ENCODE measurements around the gene CTRB1.
"Not testable (repeated sequence)": the region's sequence is repeated elsewhere in the genome, so short reads cannot be mapped to it uniquely, and the experiment has no call there.

CTRB1 gene

GRCh38 chr16:75264999-75265910 lies 46.5 kb downstream of the CTRB1 start:
- TF ChIP-seq, protein P1, sequence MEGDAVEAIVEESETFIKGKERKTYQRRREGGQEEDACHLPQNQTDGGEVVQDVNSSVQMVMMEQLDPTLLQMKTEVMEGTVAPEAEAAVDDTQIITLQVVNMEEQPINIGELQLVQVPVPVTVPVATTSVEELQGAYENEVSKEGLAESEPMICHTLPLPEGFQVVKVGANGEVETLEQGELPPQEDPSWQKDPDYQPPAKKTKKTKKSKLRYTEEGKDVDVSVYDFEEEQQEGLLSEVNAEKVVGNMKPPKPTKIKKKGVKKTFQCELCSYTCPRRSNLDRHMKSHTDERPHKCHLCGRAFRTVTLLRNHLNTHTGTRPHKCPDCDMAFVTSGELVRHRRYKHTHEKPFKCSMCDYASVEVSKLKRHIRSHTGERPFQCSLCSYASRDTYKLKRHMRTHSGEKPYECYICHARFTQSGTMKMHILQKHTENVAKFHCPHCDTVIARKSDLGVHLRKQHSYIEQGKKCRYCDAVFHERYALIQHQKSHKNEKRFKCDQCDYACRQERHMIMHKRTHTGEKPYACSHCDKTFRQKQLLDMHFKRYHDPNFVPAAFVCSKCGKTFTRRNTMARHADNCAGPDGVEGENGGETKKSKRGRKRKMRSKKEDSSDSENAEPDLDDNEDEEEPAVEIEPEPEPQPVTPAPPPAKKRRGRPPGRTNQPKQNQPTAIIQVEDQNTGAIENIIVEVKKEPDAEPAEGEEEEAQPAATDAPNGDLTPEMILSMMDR (conservative IDR thresholded peaks at IDR 0.05; ENCODE audit: low read depth, low read length) = no peak
- peak overlapping the region; percentile 92 for H3K4me3 ChIP-seq (ENCODE audit: low read depth, low read length)

GRCh38 chr16:75265911-75266701 lies 47.3 kb downstream of the CTRB1 start:
- TF ChIP-seq, protein P1 (conservative IDR thresholded peaks at IDR 0.05; ENCODE audit: low read depth, low read length) = no peak
- H3K4me3 ChIP-seq (ENCODE audit: low read depth, low read length) = peak overlapping the region; percentile 92
- peak; percentile 58 for DNase-seq (ENCODE audit: low read depth)

More at GRCh38 chr16:75264999-75265910, 46.5 kb downstream of the CTRB1 start:
- DNase-seq (ENCODE audit: low read depth) = peak; percentile 31

GRCh38 chr16:75266738-75267630 lies 48.2 kb downstream of the CTRB1 start:
- DNase-seq (ENCODE audit: low read depth) = no peak

DNA sequence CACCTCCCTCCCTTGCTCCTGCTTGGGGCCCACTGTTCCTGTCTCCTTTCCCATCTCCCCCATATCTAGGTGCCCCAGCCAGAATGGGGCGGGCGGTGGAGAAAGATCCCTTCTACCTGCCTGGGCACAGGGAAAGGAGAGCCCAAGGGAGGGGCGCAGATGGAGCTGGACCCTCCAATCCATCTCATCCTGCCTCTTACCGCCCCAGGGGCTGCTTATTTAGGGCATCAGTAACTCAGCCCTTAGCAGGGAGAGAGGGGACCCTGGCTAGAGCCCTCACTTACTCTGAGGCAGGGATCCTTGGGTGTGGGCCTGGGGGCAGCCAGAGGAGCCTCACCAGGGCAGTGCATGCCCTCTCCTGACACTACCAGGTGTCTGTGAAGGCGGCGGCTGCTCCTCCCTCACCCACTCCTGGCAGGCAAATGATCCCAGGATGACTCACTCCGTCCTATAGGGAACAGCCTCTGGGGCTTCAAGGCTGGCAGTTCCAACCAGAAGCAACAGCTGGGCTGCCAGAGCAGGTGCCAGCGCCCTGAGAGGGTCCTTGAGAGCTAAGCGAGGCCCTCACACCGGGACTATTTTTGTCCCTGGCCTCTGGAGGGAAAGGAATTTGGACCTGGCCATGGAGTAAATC lies 49.0 kb downstream of the CTRB1 start:
- DNase-seq (ENCODE audit: low read depth) = peak; percentile 28
- TF ChIP-seq, protein P1 (conservative IDR thresholded peaks at IDR 0.05; ENCODE audit: low read depth, low read length) = no peak
- no peak overlapping the region for H3K4me3 ChIP-seq (ENCODE audit: low read depth, low read length)

More at GRCh38 chr16:75266738-75267630, 48.2 kb downstream of the CTRB1 start:
- no peak overlapping the region for H3K4me3 ChIP-seq (ENCODE audit: low read depth, low read length)
- TF ChIP-seq, protein P1 (conservative IDR thresholded peaks at IDR 0.05; ENCODE audit: low read depth, low read length) = no peak

GRCh38 chr16:75269358-75269757 lies 50.6 kb downstream of the CTRB1 start:
- H3K4me3 ChIP-seq (ENCODE audit: low read depth, low read length); DNase-seq (ENCODE audit: low read depth): not testable (repeated sequence)

DNA sequence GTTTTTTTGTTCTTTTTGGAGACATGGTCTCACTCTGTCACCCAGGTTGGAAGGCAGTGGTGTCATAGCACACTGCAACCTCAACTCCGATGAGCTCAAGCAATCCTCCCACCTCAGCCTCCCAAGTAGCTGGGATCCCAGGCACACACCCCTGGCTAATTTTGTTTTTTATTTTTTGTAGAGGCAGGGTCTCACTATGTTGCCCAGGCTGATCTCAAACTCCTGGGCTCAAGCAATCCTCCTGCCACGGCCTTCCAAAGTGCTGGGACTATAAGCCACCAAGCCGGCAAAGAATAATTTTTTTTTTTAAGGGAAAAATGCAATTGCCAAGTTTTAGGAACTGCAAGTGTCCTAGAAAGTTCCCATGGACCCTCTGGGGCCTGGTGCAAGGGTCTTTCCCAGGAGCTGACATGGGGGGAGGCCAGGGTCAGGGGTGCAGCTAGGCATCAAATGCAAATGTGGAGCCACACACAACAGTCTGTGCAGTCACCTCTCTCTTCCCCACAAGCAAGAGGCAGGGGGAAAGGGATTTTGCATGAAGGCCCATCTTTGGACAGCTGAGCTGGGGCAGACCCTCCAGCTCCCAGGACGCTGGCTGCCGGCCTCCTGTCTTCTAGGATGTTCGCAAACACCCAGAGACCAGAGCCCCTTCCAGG lies 52.8 kb downstream of the CTRB1 start:
- TF ChIP-seq, protein P1 (conservative IDR thresholded peaks at IDR 0.05; ENCODE audit: low read depth, low read length) = no peak
- DNase-seq (ENCODE audit: low read depth) = no peak
- H3K4me3 ChIP-seq (ENCODE audit: low read depth, low read length) = no peak overlapping the region

Data from choroid plexus epithelial cell (primary cell).